Esophagus mucosa (tissue), 1 donor: ENCODE measurements around the gene TIAM2. TPM values are rescaled to one million over a fixed set of nuclear protein-coding genes. Genes with fewer than 3 reads are reported as not detected.
"Not testable (repeated sequence)": the region's sequence is repeated elsewhere in the genome, so short reads cannot be mapped to it uniquely, and the experiment has no call there.

Experiments
- ATAC-seq: fragments of 200-7000 bp; cut with Tn5 transposase; one replicate; pipeline ENCODE4 v1.9.1; 2020
- total RNA-seq: library from RNA; stranded (reverse); gene quantifications from one replicate; pipeline ENCODE4 v1.2.4, GENCODE V29; 2023
- donor health status: DM: yes; HTN: yes; CAD: no.

TIAM2 gene
- total RNA-seq, 1 donor from 2014 or later: 3.1 TPM

- no peak for ATAC-seq
Observed at GRCh38 chr6:155103816-155104366, 108.8 kb downstream of the TIAM2 start.

GRCh38 chr6:155106456-155107115 is 111.5 kb downstream of the TIAM2 start:
- ATAC-seq: no peak

GRCh38 chr6:155107432-155108069 is 112.4 kb downstream of the TIAM2 start:
- ATAC-seq: no peak

- no peak for ATAC-seq
Observed at GRCh38 chr6:155108070-155108820, 113.1 kb downstream of the TIAM2 start.

- ATAC-seq: no peak
Observed at GRCh38 chr6:155110721-155111120, 115.6 kb downstream of the TIAM2 start.

GRCh38 chr6:155112757-155113156 is 117.6 kb downstream of the TIAM2 start:
- ATAC-seq: no peak

- no peak for ATAC-seq
Observed at GRCh38 chr6:155115893-155116570, 120.9 kb downstream of the TIAM2 start.

- ATAC-seq: no peak
Observed at GRCh38 chr6:155116571-155116910, 121.4 kb downstream of the TIAM2 start.

- ATAC-seq: no peak
Observed at GRCh38 chr6:155117256-155117655, 122.1 kb downstream of the TIAM2 start.

GRCh38 chr6:155117785-155118184 is 122.7 kb downstream of the TIAM2 start:
- ATAC-seq: no peak

- not testable (repeated sequence) for ATAC-seq
Observed at GRCh38 chr6:155119201-155119600, 124.1 kb downstream of the TIAM2 start.

GRCh38 chr6:155120034-155120433 is 124.9 kb downstream of the TIAM2 start:
- no peak for ATAC-seq

- no peak for ATAC-seq
Observed at GRCh38 chr6:155121294-155121693, 126.2 kb downstream of the TIAM2 start.

GRCh38 chr6:155121699-155122098 is 126.6 kb downstream of the TIAM2 start:
- no peak for ATAC-seq

- no peak for ATAC-seq
Observed at GRCh38 chr6:155122199-155122950, 127.3 kb downstream of the TIAM2 start.

- no peak for ATAC-seq
Observed at GRCh38 chr6:155123520-155123919, 128.4 kb downstream of the TIAM2 start.

GRCh38 chr6:155125906-155126305 is 130.8 kb downstream of the TIAM2 start:
- ATAC-seq: no peak

GRCh38 chr6:155126727-155127439 is 131.8 kb downstream of the TIAM2 start:
- ATAC-seq: peak; percentile 58

- ATAC-seq: no peak
Observed at GRCh38 chr6:155128977-155129376, 133.9 kb downstream of the TIAM2 start.

- ATAC-seq: no peak
Observed at GRCh38 chr6:155129744-155130143, 134.6 kb downstream of the TIAM2 start.

GRCh38 chr6:155130161-155130853 is 135.2 kb downstream of the TIAM2 start:
- ATAC-seq: no peak
